GM12878 (cell line): ENCODE measurements around the gene TNFAIP8L2. TPM values are rescaled to one million over a fixed set of nuclear protein-coding genes. Genes with fewer than 3 reads are reported as not detected.

ENCODE experiments used
- BMI1 ChIP-seq: fragments of 450-650 bp; IDR thresholded peaks from 2 replicates; pipeline ENCODE4 v1.6.1; 2016; ENCODE audit warnings: mild to moderate bottlenecking, moderate library complexity, borderline replicate concordance
- CREM ChIP-seq: IDR thresholded peaks from 2 replicates; pipeline ENCODE4 v1.6.1; 2014; ENCODE audit warnings: antibody characterized with exemption, low read depth
- CUX1 ChIP-seq: IDR thresholded peaks from 2 replicates; pipeline ENCODE4 v1.6.1; 2012; ENCODE audit warnings: improper control_type of control experiment, low read depth, low read length; ENCODE audit not compliant: insufficient replicate concordance
- E4F1 ChIP-seq: fragments of 450-650 bp; IDR thresholded peaks from 2 replicates; pipeline ENCODE4 v1.6.1; 2018; ENCODE audit warnings: borderline replicate concordance, mild to moderate bottlenecking; ENCODE audit not compliant: partially characterized antibody
- FOS ChIP-seq: IDR thresholded peaks from 3 replicates; pipeline ENCODE4 v1.6.1; 2011; ENCODE audit warnings: borderline replicate concordance; ENCODE audit not compliant: insufficient read length; ENCODE audit errors: extremely low read depth
- HDAC2 ChIP-seq: fragments of 200-600 bp; sonication (generic); IDR thresholded peaks from 2 replicates; pipeline ENCODE4 v1.6.1; 2017
- HDAC6 ChIP-seq: fragments of 200-600 bp; sonication (generic); IDR thresholded peaks from one replicate; pipeline ENCODE4 v1.8.0; 2017; ENCODE audit warnings: antibody characterized with exemption; ENCODE audit not compliant: unreplicated experiment
- KDM1A ChIP-seq: fragments of 200-600 bp; sonication (generic); IDR thresholded peaks from 2 replicates; pipeline ENCODE4 v1.6.1; 2016; ENCODE audit warnings: borderline replicate concordance
- NBN ChIP-seq: fragments of 450-650 bp; IDR thresholded peaks from 2 replicates; pipeline ENCODE4 v1.6.1; 2016
- SIN3A ChIP-seq: IDR thresholded peaks from 2 replicates; pipeline ENCODE4 v1.6.1; 2012; ENCODE audit warnings: low read depth, low read length, improper control_type of control experiment
- SP1 ChIP-seq: IDR thresholded peaks from one replicate; pipeline ENCODE4 v1.6.1; 2011; ENCODE audit warnings: low read depth, low read length
- SRF ChIP-seq, 2 experiments: IDR thresholded peaks; 2 replicates each; pipeline ENCODE4 v1.6.1; 2011; ENCODE audit warnings: low read depth in 2 of 2, low read length in 2 of 2, mild to moderate bottlenecking in 1 of 2, moderate library complexity in 1 of 2
- ZBTB40 ChIP-seq: fragments of 450-650 bp; IDR thresholded peaks from 2 replicates; pipeline ENCODE4 v1.6.1; 2016; ENCODE audit warnings: mild to moderate bottlenecking, moderate library complexity, borderline replicate concordance
- ZNF592 ChIP-seq: fragments of 450-650 bp; IDR thresholded peaks from 2 replicates; pipeline ENCODE4 v1.6.1; 2017; ENCODE audit warnings: mild to moderate bottlenecking, moderate library complexity
- polyA plus RNA-seq, 11 experiments: library from polyadenylated mRNA; depleted of rRNA in 4 of 11; unstranded in 6 of 11; stranded (reverse) in 5 of 11; fragments of >200 nt; fragmentation: Nextera tagmentation in 4 of 11; fragmentation: Illumina TruSeq in 1 of 11; extraction: Ambion mirVana in 4 of 11; extraction: Trizol in 1 of 11; gene quantifications; 1 replicate in 1 of 11; 2 replicates in 10 of 11; pipeline versions ENCODE4 v1.2.1 to v1.2.3, GENCODE V29; 2011 to 2016; ENCODE audit warnings: inconsistent platforms in 2 of 11, missing spikeins in 2 of 11, low read depth in 1 of 11
- total RNA-seq, 4 experiments: library from RNA; depleted of rRNA in 3 of 4; stranded (reverse); fragments of >200 nt in 3 of 4; fragmentation: Illumina TruSeq in 1 of 4; extraction: Trizol in 1 of 4; gene quantifications; 2 replicates each; pipeline versions ENCODE4 v1.2.1 to v1.2.3, GENCODE V29; 2013 to 2021

Gene TNFAIP8L2
- total and polyA plus RNA-seq, 10 of the 15 experiments (the other 5 are each of a cell fraction or from before 2014, with no cell fraction given) = 5.4 to 26.3 (median 14.2) TPM

GRCh38 chr1:151130987-151131586 lies 25.4 kb upstream of the TNFAIP8L2 start (continued):
- TF ChIP-seq E4F1 (no peak), BMI1 (peak; percentile 57; the same call in 1 of the 2 replicates), SIN3A (no peak), NBN (no peak), CUX1 (no peak), HDAC2 (no peak), KDM1A (no peak), SRF (IDR thresholded peaks at IDR 0.05; ENCODE audit: low read depth in 2 of 2, low read length in 2 of 2) (no peak), CREM (peak; percentile 45; the same call in 1 of the 2 replicates), FOS (peak; percentile 20), ZNF592 (no peak), ZBTB40 (no peak), SP1 (peak; percentile 88), HDAC6 (no peak)
